Measurements from ENCODE around the gene IL5. TPM values are rescaled to one million over a fixed set of nuclear protein-coding genes. Genes with fewer than 3 reads are reported as not detected.
"Not testable (repeated sequence)": the region's sequence is repeated elsewhere in the genome, so short reads cannot be mapped to it uniquely, and the experiment has no call there.

IL5 gene
- total RNA-seq, 1 experiment from 2014 or later: not detected

GRCh38 chr5:132528866-132529634, 14.3 kb downstream of the IL5 start:
- no peak for DNase-seq (ENCODE audit: low spot score)

DNA sequence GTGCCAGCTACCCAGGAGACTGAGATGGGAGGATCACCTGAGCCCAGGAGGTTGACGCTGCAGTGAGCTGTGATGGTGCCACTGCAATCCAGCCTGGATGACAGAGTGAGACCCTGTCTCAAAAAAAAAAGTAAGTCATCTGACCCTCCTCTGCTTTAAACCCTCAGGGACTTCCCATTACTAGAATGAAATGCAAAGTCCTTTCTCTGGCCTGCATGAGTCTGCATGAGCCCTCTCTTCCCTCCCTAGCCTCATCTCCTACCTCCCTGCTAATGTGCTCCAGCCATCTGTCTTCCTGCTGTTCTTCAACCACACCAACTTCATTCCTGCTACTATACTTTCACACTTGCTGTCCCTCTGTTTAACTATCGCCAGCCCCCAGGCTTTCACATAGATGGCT, 15.3 kb downstream of the IL5 start:
- DNase-seq (ENCODE audit: low spot score): no peak

DNA sequence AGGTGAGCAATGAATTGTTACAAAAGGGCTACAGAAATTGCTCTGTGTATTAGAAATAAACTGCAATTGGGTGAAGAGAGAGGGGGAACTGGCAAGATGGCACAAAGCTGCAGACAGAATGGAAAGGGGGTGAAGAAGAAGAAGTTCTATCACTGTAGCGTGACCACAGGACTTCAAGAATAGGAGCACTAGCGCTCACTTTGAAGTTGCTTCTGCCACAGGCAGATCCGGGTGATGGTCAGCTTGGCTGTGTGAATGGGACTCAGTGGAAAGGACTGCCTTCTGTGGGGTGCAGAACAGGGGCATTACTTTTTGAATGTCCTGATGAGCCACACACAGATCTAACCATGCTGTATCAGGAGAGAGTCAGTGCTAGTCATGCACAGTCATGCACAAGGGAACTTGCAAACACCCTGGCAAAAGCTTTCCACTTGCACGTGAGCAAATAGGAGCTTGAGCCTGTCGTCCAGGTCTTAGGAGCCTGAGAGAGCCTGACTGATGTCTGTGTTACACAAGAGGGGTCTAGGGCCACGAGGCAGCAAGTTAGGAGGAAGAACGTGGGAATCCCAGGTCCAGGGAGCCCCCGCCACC, 16.3 kb downstream of the IL5 start:
- DNase-seq (ENCODE audit: low spot score): no peak

GRCh38 chr5:132526290-132526973, 16.9 kb downstream of the IL5 start:
- DNase-seq (ENCODE audit: low spot score): peak; percentile 62

DNA sequence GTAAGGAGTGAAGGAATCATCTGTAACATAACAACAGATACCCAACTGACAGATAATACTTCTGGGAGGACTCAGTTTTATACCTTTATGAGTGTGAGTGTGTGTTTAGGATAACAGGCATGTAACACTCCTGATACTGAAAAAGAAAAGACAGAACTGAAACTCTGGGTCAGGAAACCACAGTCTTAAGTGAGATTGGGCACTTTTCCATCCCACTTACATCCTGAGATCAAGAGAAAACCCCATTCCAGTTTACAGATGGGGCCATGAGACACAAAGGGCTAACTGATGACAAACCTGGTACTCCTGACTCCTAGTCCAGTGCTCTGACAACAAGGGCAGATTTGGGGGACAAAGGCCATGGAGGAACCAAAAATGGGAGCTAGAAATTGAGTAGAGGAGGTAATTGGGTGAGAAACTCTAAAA, 18.0 kb downstream of the IL5 start:
- DNase-seq (ENCODE audit: low spot score): no peak

DNA sequence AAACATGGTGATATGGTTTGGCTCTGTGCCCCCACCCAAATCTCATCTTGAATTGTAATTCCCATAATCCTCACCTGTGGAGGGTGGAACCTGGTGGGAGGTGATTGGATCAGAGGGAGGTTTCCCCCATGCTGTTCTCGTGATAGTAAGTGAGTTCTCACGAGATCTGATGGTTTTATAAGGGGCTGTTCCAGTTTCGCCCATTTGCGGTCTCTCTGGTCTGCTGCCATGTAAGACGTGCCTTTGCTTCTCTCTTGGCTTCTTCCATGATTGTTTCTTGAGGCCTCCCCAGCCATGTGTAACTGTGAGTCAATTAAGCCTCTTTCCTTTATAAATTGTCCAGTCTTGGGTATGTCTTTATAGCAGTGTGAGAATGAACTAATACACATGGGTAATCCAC, 18.4 kb downstream of the IL5 start:
- DNase-seq (ENCODE audit: low spot score): not testable (repeated sequence)

DNA sequence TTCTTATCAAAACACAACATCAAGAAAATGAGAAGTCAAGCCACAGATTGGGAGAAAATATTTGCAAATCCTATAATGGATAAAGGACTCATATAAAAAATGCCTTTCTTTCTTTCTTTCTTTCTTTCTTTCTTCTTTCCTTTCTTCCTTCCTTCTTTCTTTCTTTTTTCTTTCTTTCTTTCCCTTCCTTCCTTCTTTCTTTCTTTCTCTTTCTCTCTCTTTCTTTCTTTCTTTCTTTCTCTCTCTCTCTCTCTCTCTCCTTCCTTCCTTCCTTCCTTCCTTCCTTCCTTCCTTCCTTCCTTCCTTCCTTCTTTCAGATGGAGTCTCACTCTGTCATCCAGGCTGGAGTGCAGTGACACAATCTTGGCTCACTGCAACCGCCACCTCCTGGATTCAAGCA, 21.3 kb downstream of the IL5 start:
- DNase-seq (ENCODE audit: low spot score): not testable (repeated sequence)

DNA sequence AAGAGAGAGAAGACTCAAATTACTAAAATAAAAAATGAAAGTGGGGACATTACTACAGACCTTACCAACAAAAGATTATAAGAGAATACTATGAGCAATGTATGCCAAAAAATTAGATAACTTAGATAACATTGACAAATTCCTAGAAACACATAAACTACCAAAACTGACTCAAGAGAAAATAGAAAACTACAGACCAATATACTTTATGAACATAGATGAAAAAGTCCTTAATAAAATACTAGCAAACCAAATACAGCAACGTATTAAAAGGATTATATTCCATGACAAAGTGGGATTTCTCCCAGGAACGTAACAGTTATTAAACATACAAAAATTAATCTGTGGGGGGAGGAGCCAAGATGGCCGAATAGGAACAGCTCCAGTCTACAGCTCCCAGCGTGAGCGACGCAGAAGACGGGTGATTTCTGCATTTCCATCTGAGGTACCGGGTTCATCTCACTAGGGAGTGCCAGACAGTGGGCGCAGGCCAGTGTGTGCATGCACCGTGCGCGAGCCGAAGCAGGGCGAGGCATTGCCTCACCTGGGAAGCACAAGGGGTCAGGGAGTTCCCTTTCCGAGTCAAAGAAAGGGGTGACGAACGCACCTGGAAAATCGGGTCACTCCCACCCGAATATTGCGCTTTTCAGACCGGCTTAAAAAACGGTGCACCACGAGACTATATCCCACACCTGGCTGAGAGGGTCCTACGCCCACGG, 29.5 kb downstream of the IL5 start:
- DNase-seq (ENCODE audit: low spot score): not testable (repeated sequence)

- DNase-seq (ENCODE audit: low spot score): peak; percentile 59
These were observed 33.2 kb downstream of the IL5 start for GRCh38 chr5:132510076-132510475.

DNA sequence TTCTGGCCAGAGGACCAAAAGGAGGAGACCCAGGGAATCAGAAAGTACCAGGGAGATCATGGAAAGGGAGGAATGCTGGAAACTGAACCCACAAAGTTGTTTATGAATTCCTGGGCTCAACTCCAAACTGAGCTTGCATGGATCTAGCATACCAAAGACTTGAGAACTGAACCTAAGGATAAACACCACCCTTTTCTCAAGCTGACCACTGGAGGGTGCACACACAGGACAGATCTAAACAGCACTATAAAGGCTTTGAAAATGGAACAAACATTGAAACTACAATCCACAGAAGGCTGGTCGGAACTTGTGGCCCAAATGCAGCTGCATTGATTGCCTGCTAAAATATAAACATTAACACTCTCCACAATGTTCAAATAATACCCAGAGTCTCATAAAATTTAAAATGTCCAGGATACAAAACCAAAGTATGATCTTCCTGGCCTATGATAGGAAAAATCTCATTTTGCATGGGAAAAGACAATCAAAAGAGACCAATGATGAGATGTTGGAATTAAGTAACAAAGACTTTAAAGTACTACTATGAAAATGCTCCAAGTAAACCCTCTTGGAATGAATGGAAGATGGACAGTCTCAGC, 37.1 kb downstream of the IL5 start:
- peak; percentile 86 for DNase-seq (ENCODE audit: low spot score)

DNA sequence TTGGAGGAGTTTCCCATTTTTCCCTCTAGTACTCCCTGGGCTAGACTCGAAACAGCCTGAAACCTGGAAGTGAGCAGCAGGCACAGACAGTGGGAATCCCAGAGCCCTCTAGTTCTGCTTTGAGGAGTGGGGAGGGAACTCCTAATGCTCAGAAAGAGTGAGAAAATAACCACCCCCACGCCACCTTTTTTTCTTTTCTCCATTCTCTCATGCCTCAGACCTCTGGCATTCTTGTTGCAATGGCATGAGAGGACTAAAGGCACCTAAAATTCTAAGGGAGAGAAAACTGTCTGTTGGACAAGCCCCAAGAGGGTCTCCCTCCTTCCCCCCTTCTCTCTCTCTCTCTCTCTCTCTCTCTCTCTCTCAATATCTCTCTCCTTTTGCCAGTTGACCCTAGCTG, 37.7 kb downstream of the IL5 start:
- no peak for DNase-seq (ENCODE audit: low spot score)

- no peak for DNase-seq (ENCODE audit: low spot score)
These were observed 38.6 kb downstream of the IL5 start for GRCh38 chr5:132504746-132505145.

DNA sequence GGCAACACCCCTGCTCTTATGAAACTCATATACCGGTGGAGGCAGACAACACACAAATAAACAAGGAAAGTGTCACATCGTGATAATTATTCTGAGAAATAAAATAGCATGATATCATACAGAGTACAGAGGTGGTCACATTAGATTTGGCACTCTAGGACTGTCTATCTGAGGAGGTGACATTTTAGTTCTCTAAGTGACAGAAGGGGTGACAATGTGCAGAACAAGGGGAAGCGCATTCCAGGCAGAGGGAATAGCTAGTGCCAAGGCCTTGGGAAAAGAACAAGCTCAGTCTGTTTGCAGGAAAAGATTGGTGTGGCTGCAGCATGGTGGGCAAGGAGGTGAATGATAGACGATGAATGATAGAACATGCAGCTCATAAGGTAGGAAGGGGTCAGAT, 40.1 kb downstream of the IL5 start:
- DNase-seq (ENCODE audit: low spot score): no peak

- DNase-seq (ENCODE audit: low spot score): no peak
These were observed 41.1 kb downstream of the IL5 start for GRCh38 chr5:132501961-132502931.

DNA sequence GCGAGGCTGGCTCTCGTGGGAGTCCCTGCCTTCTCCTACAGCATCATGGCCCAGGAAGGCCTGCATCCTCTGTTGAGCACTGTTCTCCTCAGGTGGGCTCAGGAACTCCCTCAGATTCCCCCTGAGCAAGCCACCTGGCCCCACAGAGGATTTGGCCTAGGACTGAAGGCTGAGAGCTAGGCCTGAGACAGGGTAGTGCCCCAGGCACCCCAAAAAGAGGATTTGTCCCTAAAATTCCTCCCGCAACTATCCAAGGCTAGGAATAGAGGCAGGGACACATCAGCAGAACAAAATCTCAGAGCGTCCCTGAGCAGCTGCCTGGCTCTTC, 41.7 kb downstream of the IL5 start:
- DNase-seq (ENCODE audit: low spot score): no peak

- peak; percentile 74 for DNase-seq (ENCODE audit: low spot score)
These were observed 42.2 kb downstream of the IL5 start for GRCh38 chr5:132500931-132501628.

- no peak for DNase-seq (ENCODE audit: low spot score)
These were observed 42.9 kb downstream of the IL5 start for GRCh38 chr5:132500244-132500930.

DNA sequence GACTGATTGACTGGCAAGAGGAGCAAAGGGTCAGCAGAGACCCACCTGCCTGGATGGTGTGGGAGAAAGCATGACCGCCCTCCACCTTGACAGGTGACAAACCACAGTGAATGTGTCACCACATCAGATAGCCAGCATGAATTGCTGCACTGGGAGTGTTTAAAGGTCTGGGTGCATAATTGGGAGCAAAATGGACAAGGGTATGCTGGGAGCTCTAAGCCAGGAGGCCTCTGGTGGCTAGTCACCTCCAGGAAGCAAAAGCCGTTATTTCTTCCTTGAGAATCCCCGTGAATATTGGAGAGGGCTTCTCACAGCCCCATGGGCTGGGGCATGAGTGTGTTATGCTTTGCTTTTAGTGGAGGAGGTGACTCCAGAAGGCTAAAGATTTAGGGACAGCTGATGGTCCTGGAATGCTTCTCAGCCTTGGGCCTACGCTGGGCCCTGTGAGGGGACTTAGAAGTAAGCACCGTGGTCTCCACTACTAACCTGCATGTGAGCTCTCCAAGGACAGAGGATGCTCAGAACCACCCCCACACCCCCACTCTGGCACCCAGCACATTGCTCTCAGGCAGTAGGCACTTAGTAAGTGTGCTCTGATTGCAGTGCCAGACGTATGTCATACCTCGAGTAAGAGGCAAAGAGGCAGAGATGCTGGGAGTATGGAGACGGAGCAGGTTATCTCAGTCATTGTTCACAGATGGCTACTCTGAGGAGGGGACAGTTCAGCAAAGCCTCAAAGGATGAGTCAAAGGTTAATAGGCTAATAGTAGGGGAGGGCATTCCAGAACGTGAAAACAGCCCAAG, 43.7 kb downstream of the IL5 start:
- DNase-seq (ENCODE audit: low spot score): no peak

All from A172 (cell line).